DND-41 (cell line): ENCODE results near the gene RPS14.

Experiments used
- ATAC-seq: fragments of 200-7000 bp; cut with Tn5 transposase; 3 replicates; pipeline ENCODE4 v1.9.1; 2021; ENCODE audit warnings: low read depth; ENCODE audit not compliant: insufficient read depth
- DNase-seq: peaks from one replicate; pipeline ENCODE4 v3.0.0-alpha.2; 2020
- H2AFZ ChIP-seq: 2 replicates; pipeline ENCODE4 v1.6.0; 2012; ENCODE audit warnings: low read depth, low read length
- H3K27ac ChIP-seq: 2 replicates; pipeline ENCODE4 v1.5.1; 2012; ENCODE audit warnings: low read length, inconsistent platforms
- H3K27me3 ChIP-seq: fragments of 200-600 bp; sonication (generic); 2 replicates; pipeline ENCODE4 v1.6.0; 2012; ENCODE audit warnings: low read length, mild to moderate bottlenecking, inconsistent platforms; ENCODE audit not compliant: insufficient read depth, poor library complexity
- H3K36me3 ChIP-seq: 2 replicates; pipeline ENCODE4 v1.5.1; 2012; ENCODE audit warnings: low read length, inconsistent platforms; ENCODE audit not compliant: insufficient read depth
- H3K4me1 ChIP-seq: 2 replicates; pipeline ENCODE4 v1.5.1; 2012; ENCODE audit warnings: mild to moderate bottlenecking, low read length; ENCODE audit not compliant: insufficient read depth
- H3K4me2 ChIP-seq: 2 replicates; pipeline ENCODE4 v1.6.0; 2012; ENCODE audit warnings: mild to moderate bottlenecking, moderate library complexity, low read length, inconsistent platforms; ENCODE audit not compliant: insufficient read depth
- H3K4me3 ChIP-seq, 2 experiments: fragments of 200-600 bp in 1 of 2; shearing (Covaris generic) in 1 of 2; 2 replicates each; pipeline ENCODE4 v1.5.1; 2012 to 2016; ENCODE audit warnings: inconsistent platforms in 2 of 2, low read length in 2 of 2, mild to moderate bottlenecking in 2 of 2, low read depth in 1 of 2, moderate library complexity in 1 of 2
- H3K79me2 ChIP-seq: 2 replicates; pipeline ENCODE4 v1.6.0; 2012; ENCODE audit warnings: low read length, inconsistent platforms; ENCODE audit not compliant: insufficient read depth
- H3K9ac ChIP-seq: 2 replicates; pipeline ENCODE4 v1.6.0; 2012; ENCODE audit warnings: low read depth, mild to moderate bottlenecking, inconsistent platforms, low read length, moderate library complexity
- H3K9me3 ChIP-seq: 2 replicates; pipeline ENCODE4 v1.5.1; 2012; ENCODE audit warnings: low read length, moderate library complexity, mild to moderate bottlenecking, inconsistent platforms; ENCODE audit not compliant: insufficient read depth, severe bottlenecking
- H4K20me1 ChIP-seq: 2 replicates; pipeline ENCODE4 v1.6.0; 2012; ENCODE audit warnings: low read length; ENCODE audit not compliant: insufficient read depth
- CTCF ChIP-seq: IDR thresholded peaks from 2 replicates; pipeline ENCODE4 v1.5.1; 2012; ENCODE audit warnings: borderline replicate concordance, low read length, moderate library complexity, mild to moderate bottlenecking; ENCODE audit not compliant: poor library complexity, severe bottlenecking; ENCODE audit errors: extremely low read depth
- EZH2 ChIP-seq: IDR thresholded peaks from 3 replicates; pipeline ENCODE4 v1.6.1; 2012; ENCODE audit warnings: borderline replicate concordance, low read depth, mild to moderate bottlenecking, moderate library complexity, low read length, inconsistent platforms; ENCODE audit not compliant: severe bottlenecking

The RPS14 gene

GRCh38 chr5:150487199-150488061 is 37.9 kb upstream of the RPS14 start:
- no peak overlapping the region for H3K27ac ChIP-seq
- no peak for ATAC-seq
- no peaks in the 10 kb centered on the region for H3K4me1 ChIP-seq
- H3K4me3 ChIP-seq, result no peak overlapping the region
- no peak overlapping the region for H2AFZ ChIP-seq
- H3K79me2 ChIP-seq, result no peaks in the 10 kb centered on the region
- peaks cover 8% of the 10 kb centered on the region for H3K27me3 ChIP-seq
- no peak for DNase-seq
- H4K20me1 ChIP-seq, result no peaks in the 10 kb centered on the region
- no peaks in the 10 kb centered on the region for H3K9me3 ChIP-seq
- H3K9ac ChIP-seq, result no peak overlapping the region
- H3K36me3 ChIP-seq, result no peaks in the 10 kb centered on the region
- H3K4me2 ChIP-seq, result no peak overlapping the region
- TF ChIP-seq CTCF (no peak), EZH2 (no peak)

GRCh38 chr5:150486402-150487198 is 37.1 kb upstream of the RPS14 start:
- no peak overlapping the region for H3K4me2 ChIP-seq
- H4K20me1 ChIP-seq, result no peaks in the 10 kb centered on the region
- no peaks in the 10 kb centered on the region for H3K79me2 ChIP-seq
- no peak overlapping the region for H2AFZ ChIP-seq
- H3K27ac ChIP-seq, result no peak overlapping the region
- no peak overlapping the region for H3K9ac ChIP-seq
- H3K4me3 ChIP-seq, result no peak overlapping the region
- TF ChIP-seq CTCF (no peak), EZH2 (no peak)
- DNase-seq (no peak), ATAC-seq (no peak)
- peaks cover 5% of the 10 kb centered on the region for H3K27me3 ChIP-seq
- no peaks in the 10 kb centered on the region for H3K9me3 ChIP-seq
- H3K4me1 ChIP-seq, result no peaks in the 10 kb centered on the region
- no peaks in the 10 kb centered on the region for H3K36me3 ChIP-seq

- ATAC-seq (no peak), DNase-seq (no peak)
- no peaks in the 10 kb centered on the region for H3K79me2 ChIP-seq
- no peaks in the 10 kb centered on the region for H3K9me3 ChIP-seq
- H2AFZ ChIP-seq, result no peak overlapping the region
- H3K27me3 ChIP-seq, result peaks cover 2% of the 10 kb centered on the region
- no peaks in the 10 kb centered on the region for H3K4me1 ChIP-seq
- no peak overlapping the region for H3K4me3 ChIP-seq
- no peak overlapping the region for H3K4me2 ChIP-seq
- H4K20me1 ChIP-seq, result no peaks in the 10 kb centered on the region
- H3K27ac ChIP-seq, result no peak overlapping the region
- no peak for TF ChIP-seq EZH2
- TF ChIP-seq CTCF, result no peak
- no peaks in the 10 kb centered on the region for H3K36me3 ChIP-seq
- H3K9ac ChIP-seq, result no peak overlapping the region
These were observed 36.3 kb upstream of the RPS14 start for GRCh38 chr5:150485693-150486401.
